AG04450 (cell line): ENCODE measurements around the gene BTBD9. TPM values are rescaled to one million over a fixed set of nuclear protein-coding genes. Genes with fewer than 3 reads are reported as not detected.

ENCODE experiments used
- CTCF ChIA-PET: fragments of 300-600, 350-600 bp; formaldehyde crosslinking; extraction: SDS; loops from one replicate; lab custom pipeline; 2022; ENCODE audit warnings: antibody characterized with exemption, inconsistent platforms; lab: Charles Lee
- POLR2A ChIA-PET: fragments of 350-600 bp; formaldehyde crosslinking; extraction: SDS; loops from one replicate; lab custom pipeline; 2021; ENCODE audit warnings: antibody characterized with exemption, inconsistent platforms; lab: Yijun Ruan, JAX
- DNase-seq: peaks from one replicate; pipeline ENCODE4 v3.0.0-alpha.2; 2011; ENCODE audit warnings: low read depth, low spot score
- H3K27ac ChIP-seq: one replicate; pipeline ENCODE4 v1.5.1; 2012; ENCODE audit warnings: low read depth, low read length, control low read depth
- H3K27me3 ChIP-seq: one replicate; pipeline ENCODE4 v1.6.0; 2012; ENCODE audit warnings: low read length; ENCODE audit not compliant: control insufficient read depth, insufficient read depth
- H3K4me3 ChIP-seq: 2 replicates; pipeline ENCODE4 v1.5.1; 2011; ENCODE audit warnings: mild to moderate bottlenecking, low read depth, low read length, control low read depth
- H3K9me3 ChIP-seq: 2 replicates; pipeline ENCODE4 v1.5.1; 2012; ENCODE audit warnings: low read length; ENCODE audit not compliant: control insufficient read depth, insufficient read depth
- polyA plus RNA-seq: library from polyadenylated mRNA; depleted of rRNA; stranded (reverse); fragments of >200 nt; gene quantifications from 2 replicates; pipeline ENCODE4 v1.2.3, GENCODE V29; 2011
- TF ChIP-seq, protein P1 (sequence below): IDR thresholded peaks from 2 replicates; pipeline ENCODE4 v1.5.1; 2011; ENCODE audit warnings: low read depth, low read length, control low read depth, inconsistent platforms

The BTBD9 gene
- polyA plus RNA-seq, 1 experiment, result 7.2 TPM

DNA sequence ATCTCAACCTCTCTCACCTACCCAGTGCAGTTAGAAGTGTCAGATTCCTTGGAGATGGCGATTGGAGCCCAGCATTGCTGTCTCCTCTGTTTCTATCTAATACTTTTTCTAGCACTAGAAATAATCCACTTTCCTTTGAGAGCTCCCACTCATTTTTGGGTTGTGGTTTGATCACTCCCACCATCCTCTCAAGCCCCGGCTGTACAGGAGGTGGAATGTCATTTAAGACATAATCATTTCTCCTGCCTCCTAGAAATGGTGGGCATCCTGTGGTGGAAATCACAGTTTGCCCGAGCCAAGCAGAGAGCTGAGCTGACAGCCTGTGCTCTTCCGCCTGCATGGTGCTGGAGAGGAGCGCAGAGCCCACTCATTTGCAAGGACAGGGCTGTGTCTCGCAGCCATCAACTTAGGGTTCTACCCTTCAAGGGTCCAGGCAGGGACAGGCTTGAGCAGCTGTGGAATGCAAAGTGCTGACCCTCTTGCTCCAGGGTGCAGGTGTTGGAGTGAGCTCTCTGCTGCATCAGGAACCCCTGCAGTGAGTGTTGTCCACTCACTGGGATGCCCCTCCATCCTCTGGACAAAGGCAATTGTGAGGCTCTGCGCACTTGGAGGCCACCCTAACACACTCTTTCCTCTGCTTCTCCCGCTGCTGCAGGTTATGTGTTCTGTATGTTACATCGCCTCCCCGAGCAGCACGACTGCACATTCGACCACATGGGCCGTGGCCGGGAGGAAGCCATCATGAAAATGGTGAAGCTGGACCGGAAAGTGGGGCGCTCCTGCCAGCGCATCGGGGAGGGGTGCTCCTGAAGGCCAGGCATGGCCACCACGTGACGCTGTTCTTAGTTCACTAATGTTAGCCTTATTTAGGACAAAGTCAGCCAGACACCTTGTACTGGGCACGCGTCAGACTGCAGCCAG lies 487.9 kb downstream of the BTBD9 start:
- POLR2A ChIA-PET, result no interaction called here
- CTCF ChIA-PET, result no interaction called here

GRCh38 chr6:38150681-38151296 lies 488.9 kb downstream of the BTBD9 start:
- Histone ChIP-seq H3K27ac (no peak overlapping the region), H3K4me3 (no peak overlapping the region), H3K9me3 (peaks cover 4% of the 10 kb centered on the region; the same call in 1 of the 2 replicates), H3K27me3 (no peaks in the 10 kb centered on the region)
- ChIA-PET CTCF (interaction anchor here (0.6 kb wide), 1 partner anchor 446 kb away, joined by 3 read pairs; no protein-coding TSS in a partner anchor), POLR2A (no interaction called here)
- TF ChIP-seq, protein P1, sequence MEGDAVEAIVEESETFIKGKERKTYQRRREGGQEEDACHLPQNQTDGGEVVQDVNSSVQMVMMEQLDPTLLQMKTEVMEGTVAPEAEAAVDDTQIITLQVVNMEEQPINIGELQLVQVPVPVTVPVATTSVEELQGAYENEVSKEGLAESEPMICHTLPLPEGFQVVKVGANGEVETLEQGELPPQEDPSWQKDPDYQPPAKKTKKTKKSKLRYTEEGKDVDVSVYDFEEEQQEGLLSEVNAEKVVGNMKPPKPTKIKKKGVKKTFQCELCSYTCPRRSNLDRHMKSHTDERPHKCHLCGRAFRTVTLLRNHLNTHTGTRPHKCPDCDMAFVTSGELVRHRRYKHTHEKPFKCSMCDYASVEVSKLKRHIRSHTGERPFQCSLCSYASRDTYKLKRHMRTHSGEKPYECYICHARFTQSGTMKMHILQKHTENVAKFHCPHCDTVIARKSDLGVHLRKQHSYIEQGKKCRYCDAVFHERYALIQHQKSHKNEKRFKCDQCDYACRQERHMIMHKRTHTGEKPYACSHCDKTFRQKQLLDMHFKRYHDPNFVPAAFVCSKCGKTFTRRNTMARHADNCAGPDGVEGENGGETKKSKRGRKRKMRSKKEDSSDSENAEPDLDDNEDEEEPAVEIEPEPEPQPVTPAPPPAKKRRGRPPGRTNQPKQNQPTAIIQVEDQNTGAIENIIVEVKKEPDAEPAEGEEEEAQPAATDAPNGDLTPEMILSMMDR, result no peak
- DNase-seq, result no peak

More for the DNA sequence above, 487.9 kb downstream of the BTBD9 start:
- DNase-seq, result no peak
- H3K27me3 ChIP-seq, result no peaks in the 10 kb centered on the region
- peaks cover 4% of the 10 kb centered on the region; the same call in 1 of the 2 replicates for H3K9me3 ChIP-seq
- H3K4me3 ChIP-seq, result no peak overlapping the region
- TF ChIP-seq, protein P1, result no peak
- no peak overlapping the region for H3K27ac ChIP-seq

DNA sequence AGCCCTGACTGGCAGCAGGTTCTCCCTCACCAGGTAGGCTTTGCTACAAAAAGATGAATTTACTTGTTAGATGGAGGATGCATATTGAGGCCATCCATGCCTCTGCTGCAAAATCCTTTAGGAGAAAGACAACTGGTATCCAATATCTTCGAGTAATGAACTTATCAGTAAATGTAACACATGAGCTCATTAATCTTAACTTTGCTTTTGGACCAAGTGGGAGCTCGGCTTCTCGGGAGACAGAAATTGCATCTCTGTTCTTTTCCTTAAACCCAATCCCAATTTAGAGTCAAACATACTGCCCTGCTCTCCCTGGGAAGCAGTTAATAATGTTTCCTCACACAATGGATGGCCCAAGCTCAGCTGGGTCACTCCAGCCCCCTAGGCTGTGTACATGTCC lies 489.7 kb downstream of the BTBD9 start:
- TF ChIP-seq, protein P1, result no peak
- CTCF ChIA-PET, result no interaction called here
- POLR2A ChIA-PET, result no interaction called here
- Histone ChIP-seq H3K4me3 (no peak overlapping the region), H3K9me3 (peaks cover 4% of the 10 kb centered on the region; the same call in 1 of the 2 replicates), H3K27me3 (no peaks in the 10 kb centered on the region), H3K27ac (no peak overlapping the region)
- DNase-seq, result no peak

DNA sequence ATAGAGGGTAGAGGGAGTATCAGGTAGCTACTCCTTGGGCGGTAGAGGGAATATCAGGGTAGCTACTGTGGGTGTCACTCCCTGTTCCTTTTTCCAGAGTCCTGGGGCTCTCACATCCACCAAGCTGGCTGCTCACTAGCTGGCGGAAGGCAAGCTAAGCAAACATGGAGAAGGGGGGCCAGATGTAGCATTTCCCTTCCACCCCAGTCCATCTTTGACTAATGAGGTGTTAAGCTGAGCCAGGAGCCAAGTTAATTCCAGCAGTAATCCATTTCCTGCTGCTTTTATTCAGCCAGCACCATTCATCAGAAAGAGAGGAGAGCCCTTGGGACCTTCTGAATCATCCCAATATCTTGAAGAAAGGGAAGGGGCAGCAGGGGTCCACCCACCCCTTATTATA lies 490.2 kb downstream of the BTBD9 start:
- no peak for DNase-seq
- CTCF ChIA-PET, result interaction anchor here (1.7 kb wide), 1 partner anchor 344 kb away, joined by 6 read pairs; no protein-coding TSS in a partner anchor
- TF ChIP-seq, protein P1, result no peak
- H3K27ac ChIP-seq, result no peak overlapping the region
- POLR2A ChIA-PET, result interaction anchor here (0.7 kb wide), 2 partner anchors 64 to 127 kb away, joined by 3 to 5 read pairs; no protein-coding TSS in a partner anchor
- H3K4me3 ChIP-seq, result no peak overlapping the region
- H3K27me3 ChIP-seq, result no peaks in the 10 kb centered on the region
- peaks cover 4% of the 10 kb centered on the region; the same call in 1 of the 2 replicates for H3K9me3 ChIP-seq
